OCI-LY1 (cell line): Measurements from ENCODE around the gene LMF1.

Experiments
- H2AFZ ChIP-seq: fragments of 200-600 bp; sonication (generic), shearing (Covaris generic); 2 replicates; pipeline ENCODE4 v1.6.0; 2014; ENCODE audit warnings: antibody characterized with exemption, mild to moderate bottlenecking, low read length
- H3F3A ChIP-seq: fragments of 200-600 bp; sonication (generic), shearing (Covaris generic); 2 replicates; pipeline ENCODE4 v1.6.0; 2014; ENCODE audit warnings: mild to moderate bottlenecking, antibody characterized with exemption, low read length, moderate library complexity; ENCODE audit not compliant: insufficient read depth
- H3K27ac ChIP-seq: fragments of 200-600 bp; sonication (generic); 2 replicates; pipeline ENCODE4 v1.5.1; 2014; ENCODE audit warnings: low read length, mixed run types, mild to moderate bottlenecking, low read depth; ENCODE audit not compliant: poor library complexity, severe bottlenecking
- H3K27me3 ChIP-seq: fragments of 200-600 bp; sonication (generic); 2 replicates; pipeline ENCODE4 v1.6.0; 2014; ENCODE audit warnings: antibody characterized with exemption, mild to moderate bottlenecking, low read length, moderate library complexity; ENCODE audit not compliant: insufficient read depth
- H3K36me3 ChIP-seq: fragments of 200-600 bp; sonication (generic); 2 replicates; pipeline ENCODE4 v1.6.1; 2014; ENCODE audit warnings: mild to moderate bottlenecking, antibody characterized with exemption, low read length, moderate library complexity, mixed read lengths; ENCODE audit not compliant: insufficient read depth
- H3K4me1 ChIP-seq: fragments of 200-600 bp; sonication (generic); 2 replicates; pipeline ENCODE4 v1.5.1; 2014; ENCODE audit warnings: mild to moderate bottlenecking, low read length, moderate library complexity; ENCODE audit not compliant: insufficient read depth, severe bottlenecking
- H3K4me2 ChIP-seq: fragments of 200-600 bp; sonication (generic), shearing (Covaris generic); 2 replicates; pipeline ENCODE4 v1.6.1; 2014; ENCODE audit warnings: low read length
- H3K4me3 ChIP-seq: fragments of 200-600 bp; sonication (generic); 2 replicates; pipeline ENCODE4 v1.5.1; 2014; ENCODE audit warnings: low read length, low read depth, mild to moderate bottlenecking, mixed read lengths; ENCODE audit not compliant: poor library complexity, severe bottlenecking
- H3K79me2 ChIP-seq: fragments of 200-600 bp; shearing (Covaris generic); 2 replicates; pipeline ENCODE4 v1.6.1; 2016; ENCODE audit warnings: mixed run types, low read length, mixed read lengths; ENCODE audit not compliant: insufficient read depth
- H3K9ac ChIP-seq: fragments of 200-600 bp; sonication (generic), shearing (Covaris generic); 2 replicates; pipeline ENCODE4 v1.6.1; 2014; ENCODE audit warnings: mild to moderate bottlenecking, low read length, mixed read lengths
- H3K9me2 ChIP-seq: fragments of 200-600 bp; sonication (generic), shearing (Covaris generic); 2 replicates; pipeline ENCODE4 v1.6.1; 2014; ENCODE audit warnings: low read depth, mild to moderate bottlenecking, low read length, mixed read lengths
- H3K9me3 ChIP-seq: fragments of 200-600 bp; shearing (Covaris generic); 2 replicates; pipeline ENCODE4 v1.6.1; 2014; ENCODE audit warnings: low read length, mixed read lengths
- H4K20me1 ChIP-seq: fragments of 200-600 bp; sonication (generic), shearing (Covaris generic); 2 replicates; pipeline ENCODE4 v1.6.0; 2016; ENCODE audit warnings: mild to moderate bottlenecking, low read length; ENCODE audit not compliant: insufficient read depth
- EZH2 ChIP-seq: fragments of 200-600 bp; sonication (generic), shearing (Covaris generic); IDR thresholded peaks from 2 replicates; pipeline ENCODE4 v1.8.0; 2017; ENCODE audit warnings: borderline replicate concordance, mixed run types, mild to moderate bottlenecking, antibody characterized with exemption, low read length, moderate library complexity, mixed read lengths
- TF ChIP-seq, protein P1 (sequence below): fragments of 200-600 bp; sonication (generic), shearing (Covaris generic); IDR thresholded peaks from 2 replicates; pipeline ENCODE4 v1.5.1; 2017; ENCODE audit warnings: mild to moderate bottlenecking, antibody characterized with exemption, low read length, moderate library complexity, mixed read lengths

Gene LMF1

DNA sequence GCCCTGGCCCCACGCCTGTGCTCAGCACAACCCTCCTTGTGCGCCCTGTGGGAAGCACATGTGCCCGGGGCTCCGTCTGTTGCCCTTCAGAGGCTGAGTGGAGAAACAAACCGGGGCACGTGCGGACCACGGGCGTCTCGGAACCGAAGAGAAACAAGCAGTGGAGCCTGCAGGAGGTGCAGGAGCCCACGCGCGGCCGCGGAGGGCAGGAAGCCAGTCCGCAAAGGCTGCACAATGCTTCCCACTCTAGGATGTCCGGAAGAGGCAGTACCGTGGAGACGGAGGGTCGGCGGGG lies 94.8 kb downstream of the LMF1 start:
- Histone ChIP-seq H3K9me3 (no peaks in the 10 kb centered on the region), H3K27ac (no peak overlapping the region), H2AFZ (no peak overlapping the region), H3K4me1 (no peaks in the 10 kb centered on the region), H3F3A (no peaks in the 10 kb centered on the region), H3K79me2 (no peaks in the 10 kb centered on the region), H3K4me3 (no peak overlapping the region), H3K9ac (no peak overlapping the region), H4K20me1 (no peaks in the 10 kb centered on the region), H3K9me2 (no peaks in the 10 kb centered on the region), H3K27me3 (no peaks in the 10 kb centered on the region; the same call in 1 of the 2 replicates), H3K4me2 (no peak overlapping the region), H3K36me3 (no peaks in the 10 kb centered on the region)
- TF ChIP-seq EZH2: no peak
- TF ChIP-seq, protein P1, sequence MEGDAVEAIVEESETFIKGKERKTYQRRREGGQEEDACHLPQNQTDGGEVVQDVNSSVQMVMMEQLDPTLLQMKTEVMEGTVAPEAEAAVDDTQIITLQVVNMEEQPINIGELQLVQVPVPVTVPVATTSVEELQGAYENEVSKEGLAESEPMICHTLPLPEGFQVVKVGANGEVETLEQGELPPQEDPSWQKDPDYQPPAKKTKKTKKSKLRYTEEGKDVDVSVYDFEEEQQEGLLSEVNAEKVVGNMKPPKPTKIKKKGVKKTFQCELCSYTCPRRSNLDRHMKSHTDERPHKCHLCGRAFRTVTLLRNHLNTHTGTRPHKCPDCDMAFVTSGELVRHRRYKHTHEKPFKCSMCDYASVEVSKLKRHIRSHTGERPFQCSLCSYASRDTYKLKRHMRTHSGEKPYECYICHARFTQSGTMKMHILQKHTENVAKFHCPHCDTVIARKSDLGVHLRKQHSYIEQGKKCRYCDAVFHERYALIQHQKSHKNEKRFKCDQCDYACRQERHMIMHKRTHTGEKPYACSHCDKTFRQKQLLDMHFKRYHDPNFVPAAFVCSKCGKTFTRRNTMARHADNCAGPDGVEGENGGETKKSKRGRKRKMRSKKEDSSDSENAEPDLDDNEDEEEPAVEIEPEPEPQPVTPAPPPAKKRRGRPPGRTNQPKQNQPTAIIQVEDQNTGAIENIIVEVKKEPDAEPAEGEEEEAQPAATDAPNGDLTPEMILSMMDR: no peak

DNA sequence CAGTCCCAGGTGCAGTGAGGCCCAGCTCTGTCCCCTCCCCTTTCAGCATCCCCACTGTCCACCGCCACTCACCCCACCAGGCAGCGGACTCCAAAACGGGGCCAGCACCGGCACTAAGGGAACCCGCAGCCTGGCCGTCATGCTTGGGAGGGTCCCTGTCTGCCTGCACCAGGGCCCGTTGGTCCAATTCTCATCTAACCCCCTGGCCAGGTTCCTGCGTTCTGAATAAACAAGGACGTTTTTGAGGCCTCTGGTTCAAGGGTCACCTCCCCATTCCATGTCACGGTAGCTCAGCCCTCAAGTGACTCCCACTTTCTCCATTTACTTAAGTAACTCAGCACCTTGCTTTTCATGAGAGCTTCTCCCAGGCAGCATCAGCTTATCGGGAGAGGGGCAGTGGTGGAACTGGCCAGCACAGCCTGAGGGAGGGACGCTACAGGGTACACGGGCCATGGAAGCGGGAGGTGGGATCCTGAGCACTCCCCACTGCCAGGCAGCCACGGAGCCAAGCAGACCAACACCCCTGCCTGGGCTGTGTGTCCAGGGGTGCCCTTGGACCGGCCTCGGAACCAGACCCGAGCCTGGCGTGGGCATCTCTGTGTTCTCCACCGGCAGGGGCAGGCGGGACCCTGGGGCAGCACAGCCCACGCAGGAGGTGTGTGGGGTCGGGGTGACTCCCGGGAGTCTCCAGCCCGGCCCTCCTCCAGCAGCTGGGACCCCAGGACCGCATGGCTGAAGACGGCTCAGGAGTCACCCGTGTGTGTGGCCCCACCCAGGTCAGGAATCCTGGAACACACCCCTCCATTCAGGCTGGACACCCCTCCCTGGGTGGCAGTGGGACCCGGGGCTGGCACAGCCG lies 95.4 kb downstream of the LMF1 start:
- no peak overlapping the region for H3K27ac ChIP-seq
- H3K79me2 ChIP-seq: no peaks in the 10 kb centered on the region
- no peaks in the 10 kb centered on the region for H3K9me3 ChIP-seq
- no peaks in the 10 kb centered on the region for H4K20me1 ChIP-seq
- H3K4me2 ChIP-seq: no peak overlapping the region
- H3K4me1 ChIP-seq: no peaks in the 10 kb centered on the region
- H3K27me3 ChIP-seq: no peaks in the 10 kb centered on the region; the same call in 1 of the 2 replicates
- H3K4me3 ChIP-seq: no peak overlapping the region
- no peaks in the 10 kb centered on the region for H3K36me3 ChIP-seq
- no peak for TF ChIP-seq EZH2
- TF ChIP-seq, protein P1: no peak
- no peak overlapping the region for H3K9ac ChIP-seq
- H3F3A ChIP-seq: no peaks in the 10 kb centered on the region
- no peaks in the 10 kb centered on the region for H3K9me2 ChIP-seq
- no peak overlapping the region for H2AFZ ChIP-seq

DNA sequence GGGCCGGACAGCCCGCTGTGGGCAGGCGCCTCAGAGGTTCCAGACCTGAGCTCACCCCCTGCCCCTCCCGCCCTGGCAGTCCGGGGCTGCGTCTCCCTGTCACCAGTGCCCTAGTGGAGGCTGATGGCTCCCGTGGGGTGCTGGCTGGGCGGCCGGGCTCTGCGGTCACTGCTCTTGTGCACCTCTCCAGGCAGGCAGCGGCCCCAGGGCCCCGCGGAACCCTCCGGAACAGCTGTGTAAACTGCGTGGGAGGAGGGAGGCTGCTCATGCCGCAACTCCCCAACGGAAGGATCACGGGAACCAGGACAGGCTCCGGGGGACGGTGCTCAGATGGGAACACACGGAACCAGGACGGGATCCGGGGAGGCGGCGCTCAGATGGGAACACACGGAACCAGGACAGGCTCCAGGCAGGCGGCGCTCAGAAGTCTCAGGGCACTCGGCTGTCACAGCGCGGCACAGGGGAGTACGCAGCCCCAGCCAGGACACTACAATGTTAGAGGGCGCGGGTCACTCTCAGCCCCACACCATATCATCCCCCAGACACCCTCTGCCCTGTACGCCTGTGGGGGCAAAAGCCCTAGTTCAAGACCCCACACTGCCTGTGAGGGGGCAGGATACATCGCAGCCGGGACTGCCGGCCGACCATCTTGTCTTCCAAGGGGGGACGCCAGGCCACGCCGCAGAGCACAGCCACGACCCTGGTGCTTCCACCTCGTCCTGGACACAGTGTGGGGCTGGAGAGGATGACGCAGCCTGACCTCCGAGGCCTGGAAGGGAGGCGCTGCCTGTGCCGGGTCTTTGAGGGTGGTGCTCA lies 96.2 kb downstream of the LMF1 start:
- Histone ChIP-seq H3K4me1 (no peaks in the 10 kb centered on the region), H3K9ac (no peak overlapping the region), H3K79me2 (no peaks in the 10 kb centered on the region), H3K27ac (no peak overlapping the region), H3K36me3 (no peaks in the 10 kb centered on the region), H3K9me3 (no peaks in the 10 kb centered on the region), H3K27me3 (no peaks in the 10 kb centered on the region; the same call in 1 of the 2 replicates), H2AFZ (no peak overlapping the region), H3F3A (no peaks in the 10 kb centered on the region), H4K20me1 (no peaks in the 10 kb centered on the region), H3K4me3 (no peak overlapping the region), H3K4me2 (no peak overlapping the region), H3K9me2 (no peaks in the 10 kb centered on the region)
- no peak for TF ChIP-seq EZH2
- TF ChIP-seq, protein P1: no peak
